CD14-positive monocyte (primary cell): Measurements from ENCODE around the gene FGFR3. TPM values are rescaled to one million over a fixed set of nuclear protein-coding genes. Genes with fewer than 3 reads are reported as not detected.
A peak's percentile ranks its signal among the peaks of the same experiment; 100 is the strongest.

Experiments
- DNase-seq, 3 donors: peaks; one replicate each; pipeline ENCODE4 v3.0.0-alpha.2; 2011 to 2022
- H2AFZ ChIP-seq: 2 replicates; pipeline ENCODE4 v1.6.0; 2012; ENCODE audit warnings: mild to moderate bottlenecking, low read depth, low read length, inconsistent platforms; ENCODE audit not compliant: insufficient read depth, poor library complexity, severe bottlenecking
- H3K27ac ChIP-seq, 2 donors: 1 replicate in 1 of 2; 2 replicates in 1 of 2; pipeline ENCODE4 v1.5.1; 2012 to 2013; ENCODE audit warnings: low read length in 2 of 2, control low read depth in 1 of 2, inconsistent platforms in 1 of 2, low read depth in 1 of 2, mild to moderate bottlenecking in 1 of 2
- H3K27me3 ChIP-seq, 2 donors: one replicate each; pipeline versions ENCODE4 v1.6.0 to v1.6.1; 2011 to 2013; ENCODE audit warnings: low read length in 2 of 2; ENCODE audit not compliant: control insufficient read depth in 2 of 2, insufficient read depth in 2 of 2
- H3K36me3 ChIP-seq, 2 donors: replicated peaks in 1 of 2; 1 replicate in 1 of 2; 2 replicates in 1 of 2; pipeline versions ENCODE4 v1.5.1 to v1.6.1; 2012 to 2013; ENCODE audit warnings: low read length in 2 of 2, control low read depth in 1 of 2, inconsistent platforms in 1 of 2, mild to moderate bottlenecking in 1 of 2; ENCODE audit not compliant: insufficient read depth in 2 of 2, control insufficient read depth in 1 of 2
- H3K4me1 ChIP-seq, 2 donors: 1 replicate in 1 of 2; 2 replicates in 1 of 2; pipeline versions ENCODE4 v1.5.1 to v1.6.1; 2012 to 2013; ENCODE audit warnings: low read length in 2 of 2, control low read depth in 1 of 2, inconsistent platforms in 1 of 2, mild to moderate bottlenecking in 1 of 2, moderate library complexity in 1 of 2; ENCODE audit not compliant: insufficient read depth in 2 of 2, control insufficient read depth in 1 of 2
- H3K4me2 ChIP-seq: replicated peaks from 2 replicates; pipeline ENCODE3; 2012; ENCODE audit warnings: low read length, moderate library complexity, mild to moderate bottlenecking; ENCODE audit not compliant: poor library complexity, severe bottlenecking; ENCODE audit errors: extremely low read depth
- H3K4me3 ChIP-seq, 3 experiments: fragments of 200-600 bp in 1 of 3; sonication (generic) in 1 of 3; replicated peaks in 1 of 3; 1 replicate in 2 of 3; 2 replicates in 1 of 3; pipeline ENCODE4 v1.5.1; 2011 to 2013; ENCODE audit warnings: low read length in 3 of 3, mild to moderate bottlenecking in 3 of 3, control low read depth in 2 of 3, low read depth in 2 of 3, inconsistent platforms in 1 of 3, moderate library complexity in 1 of 3
- H3K79me2 ChIP-seq: 2 replicates; pipeline ENCODE4 v1.6.0; 2012; ENCODE audit warnings: mild to moderate bottlenecking, control low read depth, inconsistent platforms, low read length, moderate library complexity; ENCODE audit not compliant: insufficient read depth
- H3K9ac ChIP-seq: 2 replicates; pipeline ENCODE4 v1.6.0; 2017; ENCODE audit warnings: low read length, mild to moderate bottlenecking; ENCODE audit not compliant: insufficient read depth, poor library complexity, severe bottlenecking
- H3K9me3 ChIP-seq, 2 donors: replicated peaks in 1 of 2; 1 replicate in 1 of 2; 2 replicates in 1 of 2; pipeline versions ENCODE4 v1.5.1 to v1.6.1; 2012 to 2013; ENCODE audit warnings: low read length in 2 of 2, control low read depth in 1 of 2; ENCODE audit not compliant: control insufficient read depth in 1 of 2, insufficient read depth in 1 of 2
- H4K20me1 ChIP-seq: 2 replicates; pipeline ENCODE4 v1.6.0; 2012; ENCODE audit warnings: mild to moderate bottlenecking, low read length, control low read depth, moderate library complexity; ENCODE audit not compliant: insufficient read depth
- H3K27ac Mint-ChIP-seq, 7 donors: one replicate each; pipeline ENCODE4 v1.8.0; 2020; ENCODE audit warnings: mild to moderate bottlenecking in 7 of 7, mixed read lengths in 7 of 7, moderate library complexity in 6 of 7, inconsistent platforms in 2 of 7
- H3K27me3 Mint-ChIP-seq, 3 donors: one replicate each; pipeline ENCODE4 v1.8.0; 2021 to 2022; ENCODE audit warnings: low read depth in 3 of 3, mild to moderate bottlenecking in 3 of 3, mixed read lengths in 3 of 3, moderate library complexity in 3 of 3, inconsistent platforms in 1 of 3
- H3K36me3 Mint-ChIP-seq, 2 donors: one replicate each; pipeline ENCODE4 v1.8.0; 2020; ENCODE audit warnings: mixed read lengths in 2 of 2, inconsistent platforms in 1 of 2, mild to moderate bottlenecking in 1 of 2
- H3K4me1 Mint-ChIP-seq: one replicate; pipeline ENCODE4 v1.8.0; 2020; ENCODE audit warnings: mild to moderate bottlenecking, mixed read lengths
- H3K4me3 Mint-ChIP-seq, 2 donors: one replicate each; pipeline ENCODE4 v1.8.0; 2020; ENCODE audit warnings: mild to moderate bottlenecking in 2 of 2, mixed read lengths in 2 of 2, moderate library complexity in 1 of 2
- H3K9me3 Mint-ChIP-seq, 7 donors: one replicate each; pipeline ENCODE4 v1.8.0; 2020 to 2022; ENCODE audit warnings: mixed read lengths in 7 of 7, mild to moderate bottlenecking in 6 of 7, moderate library complexity in 6 of 7, inconsistent platforms in 2 of 7
- WGBS: methylation state at CpG from one replicate; pipeline ENCODE4 v1.1.5; 2013; ENCODE audit warnings: missing lambda C conversion rate; ENCODE audit not compliant: insufficient coverage; 5-methylcytosine and 5-hydroxymethylcytosine counted together
- intact Hi-C, 2 donors: fragments of 100-400 bp; cut with micrococcal nuclease; formaldehyde crosslinking; loops; one replicate each; pipeline versions ENCODE4 v1.15.0 to v1.15.1; 2023
- polyA plus RNA-seq, 3 donors: library from polyadenylated mRNA; depleted of rRNA in 1 of 3; unstranded in 2 of 3; stranded (reverse) in 1 of 3; fragments of 300-500 nt in 2 of 3; fragments of >200 nt in 1 of 3; fragmentation: Illumina TruSeq in 2 of 3; gene quantifications; 1 replicate in 2 of 3; 2 replicates in 1 of 3; pipeline ENCODE4 v1.2.3, GENCODE V29; 2012 to 2021
- TF ChIP-seq, protein P1 (sequence below): fragments of 200-600 bp; IDR thresholded peaks from one replicate; pipeline ENCODE4 v1.8.0; 2022; ENCODE audit warnings: antibody characterized with exemption, mild to moderate bottlenecking

The FGFR3 gene
- polyA plus RNA-seq, 3 donors = 0.07 TPM; not detected in 2

DNA sequence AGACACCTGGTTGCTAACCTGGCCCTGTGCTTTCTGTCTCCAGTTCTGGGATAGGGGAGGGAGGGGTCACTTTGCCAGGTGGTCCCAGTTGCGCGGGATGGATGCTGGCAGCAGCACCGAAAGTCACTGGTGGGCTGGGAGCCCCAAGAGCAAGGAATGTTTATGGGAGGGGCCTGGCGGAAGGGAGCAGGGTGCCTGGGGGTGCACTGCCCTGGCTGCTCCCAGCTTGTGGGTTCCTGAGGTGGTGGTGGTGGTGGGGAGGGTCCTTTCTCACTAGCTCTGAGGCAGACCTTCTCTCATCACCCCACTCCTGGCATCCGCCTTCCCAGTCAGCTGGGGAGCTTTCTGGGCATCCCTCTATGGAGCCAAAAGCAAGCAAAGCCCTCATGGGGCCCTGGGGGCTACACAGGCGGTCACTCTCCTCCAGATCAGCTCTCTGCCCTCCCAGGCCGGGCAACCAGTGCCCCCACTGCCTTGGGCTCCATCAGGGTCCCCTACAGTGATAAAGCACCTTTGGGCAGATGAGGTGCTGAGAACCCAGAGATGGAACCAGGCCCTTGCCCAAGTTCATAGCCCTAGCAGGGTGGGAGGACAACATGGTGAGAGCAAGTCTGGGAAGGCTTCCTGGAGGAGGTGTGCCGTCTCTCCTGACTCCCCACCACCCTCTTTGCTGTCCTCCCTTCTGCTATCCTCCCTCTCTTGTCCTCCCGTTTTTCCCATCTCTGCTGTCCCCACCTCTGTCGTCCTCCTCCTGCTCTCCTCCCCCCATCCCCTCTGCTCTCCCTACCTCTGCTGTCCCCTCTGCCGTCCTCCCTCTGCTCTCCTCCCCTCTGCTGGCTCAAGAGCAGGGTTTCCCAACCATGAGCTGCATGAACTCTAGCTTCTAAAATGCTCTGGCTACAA, 16.0 kb downstream of the FGFR3 start:
- Mint-ChIP-seq H3K4me1 (no peaks in the 10 kb centered on the region), H3K27ac (no peak overlapping the region), H3K36me3 (peaks cover 11 to 25% of the 10 kb centered on the region in 2 donors), H3K9me3 (no peaks in the 10 kb centered on the region), H3K4me3 (no peak overlapping the region), H3K27me3 (peaks cover 0 to 6% (median 4%) of the 10 kb centered on the region in 3 donors)
- TF ChIP-seq, protein P1, sequence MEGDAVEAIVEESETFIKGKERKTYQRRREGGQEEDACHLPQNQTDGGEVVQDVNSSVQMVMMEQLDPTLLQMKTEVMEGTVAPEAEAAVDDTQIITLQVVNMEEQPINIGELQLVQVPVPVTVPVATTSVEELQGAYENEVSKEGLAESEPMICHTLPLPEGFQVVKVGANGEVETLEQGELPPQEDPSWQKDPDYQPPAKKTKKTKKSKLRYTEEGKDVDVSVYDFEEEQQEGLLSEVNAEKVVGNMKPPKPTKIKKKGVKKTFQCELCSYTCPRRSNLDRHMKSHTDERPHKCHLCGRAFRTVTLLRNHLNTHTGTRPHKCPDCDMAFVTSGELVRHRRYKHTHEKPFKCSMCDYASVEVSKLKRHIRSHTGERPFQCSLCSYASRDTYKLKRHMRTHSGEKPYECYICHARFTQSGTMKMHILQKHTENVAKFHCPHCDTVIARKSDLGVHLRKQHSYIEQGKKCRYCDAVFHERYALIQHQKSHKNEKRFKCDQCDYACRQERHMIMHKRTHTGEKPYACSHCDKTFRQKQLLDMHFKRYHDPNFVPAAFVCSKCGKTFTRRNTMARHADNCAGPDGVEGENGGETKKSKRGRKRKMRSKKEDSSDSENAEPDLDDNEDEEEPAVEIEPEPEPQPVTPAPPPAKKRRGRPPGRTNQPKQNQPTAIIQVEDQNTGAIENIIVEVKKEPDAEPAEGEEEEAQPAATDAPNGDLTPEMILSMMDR = no peak
- Histone ChIP-seq H3K79me2 (no peaks in the 10 kb centered on the region), H3K27ac (no peak overlapping the region), H3K4me3 (no peak overlapping the region), H2AFZ (no peak overlapping the region), H3K27me3 (no peaks in the 10 kb centered on the region), H3K9ac (no peak overlapping the region), H3K4me1 (no peaks in the 10 kb centered on the region), H4K20me1 (peaks cover 9% of the 10 kb centered on the region), H3K4me2 (no peak overlapping the region), H3K9me3 (no peaks in the 10 kb centered on the region), H3K36me3 (peaks cover 11 to 18% of the 10 kb centered on the region in 2 donors)
- DNase-seq = no peak
- intact Hi-C loops = loop anchor here in 1 of 2 donors (5.0 kb wide), 1 partner anchor 57 kb away; no protein-coding TSS in a partner anchor
- 90% methylated on average over 7 of the region's 11 CpGs for WGBS

DNA sequence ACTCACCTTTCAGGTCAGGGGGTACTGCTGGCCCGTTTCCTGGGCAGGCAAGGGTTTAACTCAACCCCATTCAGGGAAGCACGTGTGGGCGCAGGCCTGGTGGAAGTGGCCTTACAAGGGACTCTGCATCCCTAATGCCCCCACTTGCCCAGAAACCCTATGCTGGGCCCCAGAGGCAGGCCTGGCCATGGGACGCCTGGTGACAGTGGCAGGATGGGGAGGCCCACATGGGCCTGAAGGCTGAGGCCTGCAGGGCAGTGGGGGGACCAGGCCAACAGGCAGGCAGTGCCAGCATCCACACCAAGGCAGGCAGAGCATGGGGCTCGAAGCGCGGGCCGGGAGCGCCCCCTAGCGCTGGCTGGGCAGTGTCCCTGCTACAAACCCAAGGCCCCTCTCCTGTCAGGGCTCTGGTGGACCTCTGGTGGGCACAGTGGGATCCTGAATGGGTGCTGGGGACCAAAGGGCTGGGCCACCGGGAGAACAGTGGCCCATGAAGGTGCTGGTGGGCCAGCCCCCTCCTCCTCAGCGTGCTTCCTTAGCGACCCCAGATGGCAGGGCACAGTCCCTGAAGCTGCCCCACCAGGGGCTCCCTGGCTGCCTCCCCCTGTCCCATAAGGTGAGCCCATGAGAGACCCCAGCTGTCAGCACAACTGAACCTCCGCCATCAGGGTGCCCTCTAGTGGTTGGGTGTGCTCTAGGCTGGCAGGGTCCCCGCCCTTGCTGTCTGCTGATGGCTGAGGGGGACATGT, 16.8 kb downstream of the FGFR3 start:
- TF ChIP-seq, protein P1 = peak; percentile 92
- H4K20me1 ChIP-seq = peaks cover 9% of the 10 kb centered on the region
- no peak overlapping the region for H3K27ac Mint-ChIP-seq
- H3K9ac ChIP-seq = no peak overlapping the region
- WGBS = 39% methylated on average over 15 of the region's 15 CpGs
- H3K4me3 ChIP-seq = no peak overlapping the region
- H3K4me1 Mint-ChIP-seq = no peaks in the 10 kb centered on the region
- H3K27me3 Mint-ChIP-seq = peaks cover 0 to 4% (median 2%) of the 10 kb centered on the region in 3 donors
- H2AFZ ChIP-seq = no peak overlapping the region
- no peak overlapping the region for H3K4me2 ChIP-seq
- H3K36me3 ChIP-seq = peaks cover 17 to 26% of the 10 kb centered on the region in 2 donors
- intact Hi-C loops = loop anchor here (1.0 to 5.0 kb wide), 2 partner anchors 58 to 62 kb away; no protein-coding TSS in a partner anchor
- H3K79me2 ChIP-seq = no peaks in the 10 kb centered on the region
- no peaks in the 10 kb centered on the region for H3K9me3 ChIP-seq
- H3K36me3 Mint-ChIP-seq = peaks cover 19 to 33% of the 10 kb centered on the region in 2 donors
- H3K27me3 ChIP-seq = no peaks in the 10 kb centered on the region
- no peaks in the 10 kb centered on the region for H3K4me1 ChIP-seq
- H3K4me3 Mint-ChIP-seq = no peak overlapping the region
- no peak overlapping the region for H3K27ac ChIP-seq
- peak; percentile 32 to 51 (median 50) for DNase-seq
- H3K9me3 Mint-ChIP-seq = no peaks in the 10 kb centered on the region
